GM11168 (cell line): Measurements from ENCODE around the gene AACS.
"Not testable (repeated sequence)": the region's sequence is repeated elsewhere in the genome, so short reads cannot be mapped to it uniquely, and the experiment has no call there.

Source experiments
- in situ Hi-C: fragments of 300-500 bp; cut with MboI; formaldehyde crosslinking; loops from one replicate; pipeline ENCODE4 v1.12.0; 2022; ENCODE audit warnings: low sequenced_read_pairs; ENCODE audit not compliant: unreplicated experiment

Gene AACS

GRCh38 chr12:125114365-125115141 lies 49.3 kb downstream of the AACS start:
- in situ Hi-C loops: no loop called here

GRCh38 chr12:125120566-125120965 lies 55.3 kb downstream of the AACS start:
- in situ Hi-C loops: no loop called here

GRCh38 chr12:125121106-125121505 lies 55.9 kb downstream of the AACS start:
- in situ Hi-C loops: no loop called here

GRCh38 chr12:125122668-125123067 lies 57.4 kb downstream of the AACS start:
- in situ Hi-C loops: no loop called here

GRCh38 chr12:125124320-125124966 lies 59.2 kb downstream of the AACS start:
- in situ Hi-C loops: no loop called here

GRCh38 chr12:125125271-125125670 lies 60.0 kb downstream of the AACS start:
- in situ Hi-C loops: no loop called here

- in situ Hi-C loops: no loop called here
Measured at GRCh38 chr12:125128439-125129178, 63.4 kb downstream of the AACS start.

GRCh38 chr12:125129179-125129571 lies 63.9 kb downstream of the AACS start:
- in situ Hi-C loops: no loop called here

GRCh38 chr12:125129591-125130255 lies 64.5 kb downstream of the AACS start:
- in situ Hi-C loops: no loop called here

GRCh38 chr12:125131958-125132357 lies 66.7 kb downstream of the AACS start:
- in situ Hi-C loops: no loop called here

GRCh38 chr12:125132698-125133400 lies 67.6 kb downstream of the AACS start:
- in situ Hi-C loops: no loop called here

- in situ Hi-C loops: no loop called here
Measured at GRCh38 chr12:125133616-125134015, 68.4 kb downstream of the AACS start.

- in situ Hi-C loops: no loop called here
Measured at GRCh38 chr12:125134576-125134975, 69.3 kb downstream of the AACS start.

- in situ Hi-C loops: no loop called here
Measured at GRCh38 chr12:125135906-125136305, 70.7 kb downstream of the AACS start.

- in situ Hi-C loops: no loop called here
Measured at GRCh38 chr12:125136702-125137101, 71.5 kb downstream of the AACS start.

- in situ Hi-C loops: no loop called here
Measured at GRCh38 chr12:125137766-125138344, 72.6 kb downstream of the AACS start.

GRCh38 chr12:125140279-125141209 lies 75.3 kb downstream of the AACS start:
- in situ Hi-C loops: no loop called here

GRCh38 chr12:125141210-125141573 lies 76.0 kb downstream of the AACS start:
- in situ Hi-C loops: not testable (repeated sequence)

- in situ Hi-C loops: no loop called here
Measured at GRCh38 chr12:125142601-125143000, 77.4 kb downstream of the AACS start.
